ENCODE results near the gene EIF3A. TPM values are rescaled to one million over a fixed set of nuclear protein-coding genes. Genes with fewer than 3 reads are reported as not detected.

The EIF3A gene
- total RNA-seq, 1 experiment from 2014 or later, result 53.3 TPM

GRCh38 chr10:119005362-119006043, 75.1 kb downstream of the EIF3A start:
- no peak for DNase-seq (ENCODE audit: low spot score)

GRCh38 chr10:119003572-119004289, 76.9 kb downstream of the EIF3A start:
- no peak for DNase-seq (ENCODE audit: low spot score)

GRCh38 chr10:119001717-119002500, 78.7 kb downstream of the EIF3A start:
- no peak for DNase-seq (ENCODE audit: low spot score)

GRCh38 chr10:118998183-118998582, 82.4 kb downstream of the EIF3A start:
- no peak for DNase-seq (ENCODE audit: low spot score)

- DNase-seq (ENCODE audit: low spot score), result no peak
Measured at GRCh38 chr10:118997379-118997778, 83.2 kb downstream of the EIF3A start.

GRCh38 chr10:118995739-118996138, 84.9 kb downstream of the EIF3A start:
- no peak for DNase-seq (ENCODE audit: low spot score)

GRCh38 chr10:118994321-118994720, 86.3 kb downstream of the EIF3A start:
- no peak for DNase-seq (ENCODE audit: low spot score)

GRCh38 chr10:118993214-118993613, 87.4 kb downstream of the EIF3A start:
- DNase-seq (ENCODE audit: low spot score), result no peak

- DNase-seq (ENCODE audit: low spot score), result no peak
Measured at GRCh38 chr10:118992496-118992895, 88.1 kb downstream of the EIF3A start.

GRCh38 chr10:118990326-118990725, 90.3 kb downstream of the EIF3A start:
- DNase-seq (ENCODE audit: low spot score), result no peak

GRCh38 chr10:118986815-118987790, 93.5 kb downstream of the EIF3A start:
- DNase-seq (ENCODE audit: low spot score), result no peak

GRCh38 chr10:118985576-118985975, 95.0 kb downstream of the EIF3A start:
- no peak for DNase-seq (ENCODE audit: low spot score)

Small RNA genes lying within 50 kb of the gene (small RNA-seq; reads per million reads assigned to genes)
- gene AL355598.1 (not detected), gene RF00413 (not detected), gene SNORA19 (not detected)

Other genes starting within 250 kb of the EIF3A start
- gene NANOS1, start 51.1 kb downstream of the EIF3A start, total RNA-seq (2014; rRNA removed; shearing (Covaris generic)), result 3.1 and 4.8 TPM in 2 replicates
- 29.6 and 31.6 TPM in 2 replicates for gene DENND10, start 23.3 kb upstream of the EIF3A start, total RNA-seq (2014; rRNA removed; shearing (Covaris generic))
- 37.9 and 40.4 TPM in 2 replicates for gene SFXN4, start 84.9 kb upstream of the EIF3A start, total RNA-seq (2014; rRNA removed; shearing (Covaris generic))
- gene PRDX3, start 98.0 kb upstream of the EIF3A start, total RNA-seq (2014; rRNA removed; shearing (Covaris generic)), result 142 and 156 TPM in 2 replicates
- gene GRK5, start 126.8 kb upstream of the EIF3A start, total RNA-seq (2014; rRNA removed; shearing (Covaris generic)), result 4.6 and 7.1 TPM in 2 replicates